Neural progenitor cell (in vitro differentiated cells): ENCODE data around the gene ASB3.

ENCODE experiments used
- CTCF ChIP-seq: fragments of 200-600 bp; sonication (generic); IDR thresholded peaks from 2 replicates; pipeline ENCODE4 v1.5.1; 2017; ENCODE audit warnings: antibody characterized with exemption, mild to moderate bottlenecking
- EZH2 ChIP-seq: fragments of 200-600 bp; sonication (generic); IDR thresholded peaks from 2 replicates; pipeline ENCODE4 v1.6.1; 2017; ENCODE audit warnings: antibody characterized with exemption, mild to moderate bottlenecking, moderate library complexity
- EZH2phosphoT487 ChIP-seq: fragments of 200-600 bp; sonication (generic); IDR thresholded peaks from 2 replicates; pipeline ENCODE4 v1.6.1; 2017; ENCODE audit warnings: antibody characterized with exemption

GRCh38 chr2:53829273-53829979 is 42.7 kb upstream of the ASB3 start:
- TF ChIP-seq CTCF = no peak
- no peak for TF ChIP-seq EZH2phosphoT487
- TF ChIP-seq EZH2 = no peak
